Nephron progenitor cell (in vitro differentiated cells): ENCODE measurements around the gene LALBA.

ENCODE experiments used
- DNase-seq: peaks from one replicate; pipeline ENCODE4 v3.0.0; 2021
- H3K27ac Mint-ChIP-seq: 2 replicates; pipeline ENCODE4 v1.8.0; 2021; ENCODE audit warnings: mild to moderate bottlenecking, moderate library complexity, mixed read lengths
- H3K27me3 Mint-ChIP-seq: 2 replicates; pipeline ENCODE4 v1.8.0; 2021; ENCODE audit warnings: mild to moderate bottlenecking, low read depth, mixed read lengths; ENCODE audit not compliant: poor library complexity
- H3K36me3 Mint-ChIP-seq: 2 replicates; pipeline ENCODE4 v1.8.0; 2021; ENCODE audit warnings: low read depth, mixed read lengths
- H3K4me1 Mint-ChIP-seq: 2 replicates; pipeline ENCODE4 v1.8.0; 2021; ENCODE audit warnings: mixed read lengths
- H3K4me3 Mint-ChIP-seq: 2 replicates; pipeline ENCODE4 v1.8.0; 2021; ENCODE audit warnings: mild to moderate bottlenecking, moderate library complexity, mixed read lengths
- H3K9me3 Mint-ChIP-seq: 2 replicates; pipeline ENCODE4 v1.8.0; 2021; ENCODE audit warnings: mild to moderate bottlenecking, moderate library complexity, mixed read lengths
- TF ChIP-seq, protein P1 (sequence below): fragments of 200-600 bp; sonication (generic); IDR thresholded peaks from 2 replicates; pipeline ENCODE4 v1.5.0; 2021; ENCODE audit warnings: antibody characterized with exemption

LALBA gene

DNA sequence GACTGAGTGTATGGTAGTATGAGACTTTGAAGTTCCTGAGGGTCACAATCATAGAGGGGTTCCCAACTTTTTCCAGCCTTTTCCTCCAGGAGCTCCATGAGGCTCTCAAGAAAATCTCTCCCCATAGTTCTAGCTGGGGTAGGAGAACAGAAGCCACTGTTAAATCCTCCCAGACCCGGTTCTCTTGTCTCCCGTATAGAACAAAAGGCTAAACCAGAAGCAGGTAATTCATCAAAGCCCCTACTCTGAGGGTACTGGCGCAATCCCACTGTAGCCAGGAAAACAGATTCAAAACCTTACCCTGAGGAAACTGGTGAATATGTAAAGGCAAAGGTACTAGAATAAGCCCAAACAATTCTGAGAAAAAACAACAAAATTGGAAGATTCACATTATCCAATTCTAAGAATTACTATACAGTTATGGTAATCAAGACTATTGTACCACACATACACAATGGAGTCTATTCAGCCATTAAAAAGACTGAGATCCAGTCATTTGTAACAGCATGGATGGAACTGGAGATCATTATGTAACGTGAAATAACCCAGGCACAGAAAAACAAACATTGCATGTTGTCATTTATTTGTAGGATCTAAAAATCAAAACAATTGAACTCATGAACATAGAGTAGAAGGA lies 23.9 kb downstream of the LALBA start:
- Mint-ChIP-seq H3K4me1 (no peaks in the 10 kb centered on the region), H3K4me3 (no peak overlapping the region), H3K9me3 (peaks cover 27% of the 10 kb centered on the region), H3K36me3 (no peaks in the 10 kb centered on the region), H3K27me3 (no peaks in the 10 kb centered on the region), H3K27ac (no peak overlapping the region)
- no peak for DNase-seq
- TF ChIP-seq, protein P1, sequence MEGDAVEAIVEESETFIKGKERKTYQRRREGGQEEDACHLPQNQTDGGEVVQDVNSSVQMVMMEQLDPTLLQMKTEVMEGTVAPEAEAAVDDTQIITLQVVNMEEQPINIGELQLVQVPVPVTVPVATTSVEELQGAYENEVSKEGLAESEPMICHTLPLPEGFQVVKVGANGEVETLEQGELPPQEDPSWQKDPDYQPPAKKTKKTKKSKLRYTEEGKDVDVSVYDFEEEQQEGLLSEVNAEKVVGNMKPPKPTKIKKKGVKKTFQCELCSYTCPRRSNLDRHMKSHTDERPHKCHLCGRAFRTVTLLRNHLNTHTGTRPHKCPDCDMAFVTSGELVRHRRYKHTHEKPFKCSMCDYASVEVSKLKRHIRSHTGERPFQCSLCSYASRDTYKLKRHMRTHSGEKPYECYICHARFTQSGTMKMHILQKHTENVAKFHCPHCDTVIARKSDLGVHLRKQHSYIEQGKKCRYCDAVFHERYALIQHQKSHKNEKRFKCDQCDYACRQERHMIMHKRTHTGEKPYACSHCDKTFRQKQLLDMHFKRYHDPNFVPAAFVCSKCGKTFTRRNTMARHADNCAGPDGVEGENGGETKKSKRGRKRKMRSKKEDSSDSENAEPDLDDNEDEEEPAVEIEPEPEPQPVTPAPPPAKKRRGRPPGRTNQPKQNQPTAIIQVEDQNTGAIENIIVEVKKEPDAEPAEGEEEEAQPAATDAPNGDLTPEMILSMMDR = no peak

- Mint-ChIP-seq H3K27ac (no peak overlapping the region), H3K9me3 (no peaks in the 10 kb centered on the region), H3K27me3 (peaks cover 7% of the 10 kb centered on the region), H3K4me1 (no peaks in the 10 kb centered on the region), H3K4me3 (no peak overlapping the region), H3K36me3 (no peaks in the 10 kb centered on the region)
- DNase-seq = peak; percentile 21
- TF ChIP-seq, protein P1 = peak; percentile 43
Observed at GRCh38 chr12:48542300-48542928, 27.4 kb downstream of the LALBA start.

DNA sequence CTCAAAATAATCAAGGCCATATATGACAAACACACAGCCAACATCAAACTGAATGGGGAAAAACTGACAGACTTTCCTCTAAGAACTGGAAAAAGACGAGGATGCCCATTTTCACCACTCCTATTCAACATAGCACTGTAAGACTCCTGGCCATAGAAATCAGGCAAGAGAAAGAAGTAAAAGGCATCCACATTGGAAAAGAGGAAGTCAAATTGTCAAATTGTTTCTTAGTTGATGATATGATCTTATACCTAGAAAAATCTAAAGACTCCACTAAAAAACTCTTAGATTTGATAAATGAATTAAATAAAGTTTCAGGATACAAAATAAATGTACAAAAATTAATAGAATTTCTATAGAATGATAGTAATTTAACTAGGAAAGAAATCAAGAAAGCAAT lies 33.2 kb downstream of the LALBA start:
- peaks cover 12% of the 10 kb centered on the region for H3K27me3 Mint-ChIP-seq
- peaks cover 33% of the 10 kb centered on the region for H3K9me3 Mint-ChIP-seq
- DNase-seq = no peak
- TF ChIP-seq, protein P1 = no peak
- H3K27ac Mint-ChIP-seq = no peak overlapping the region
- no peaks in the 10 kb centered on the region for H3K4me1 Mint-ChIP-seq
- H3K36me3 Mint-ChIP-seq = no peaks in the 10 kb centered on the region
- no peak overlapping the region for H3K4me3 Mint-ChIP-seq

GRCh38 chr12:48532601-48533000 lies 37.2 kb downstream of the LALBA start:
- no peaks in the 10 kb centered on the region for H3K36me3 Mint-ChIP-seq
- TF ChIP-seq, protein P1 = no peak

DNA sequence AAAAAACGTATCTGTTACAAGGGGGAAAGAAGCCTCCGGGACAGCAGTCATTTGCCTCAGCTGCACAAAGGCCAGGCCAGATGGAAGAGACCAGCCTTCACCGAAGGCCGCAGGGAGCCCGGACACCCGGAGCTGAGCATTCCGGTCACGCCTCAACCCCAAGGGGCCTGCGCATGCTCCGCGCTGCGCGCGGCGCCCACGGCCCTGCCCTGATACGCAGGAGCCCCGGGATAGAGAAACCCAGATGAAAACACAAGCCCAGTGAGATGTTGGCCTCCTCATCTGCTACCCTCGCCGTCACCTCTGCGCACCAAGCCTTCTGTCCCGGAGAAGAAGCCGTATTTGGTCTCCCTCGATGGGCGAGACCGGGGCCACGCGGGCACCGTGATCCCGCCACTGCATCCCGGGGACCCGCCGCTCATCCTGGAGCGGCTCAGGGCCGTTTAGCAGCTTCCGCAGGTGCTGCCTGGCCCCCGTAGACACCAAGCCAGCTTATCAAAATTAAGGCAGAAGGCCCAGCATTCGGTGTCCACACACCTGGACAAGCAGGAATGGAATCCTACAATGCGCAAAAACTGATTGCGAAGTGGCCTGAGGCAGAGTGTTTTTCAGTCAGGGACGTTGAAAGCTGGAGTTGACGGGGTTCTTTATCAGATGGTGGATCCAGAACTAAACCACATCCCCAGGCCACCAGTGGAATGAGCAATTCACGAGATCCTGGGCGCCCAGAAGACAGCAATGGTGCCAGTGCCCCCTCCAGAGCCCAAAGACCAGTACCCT lies 41.8 kb downstream of the LALBA start:
- no peaks in the 10 kb centered on the region for H3K36me3 Mint-ChIP-seq
- H3K4me1 Mint-ChIP-seq = no peaks in the 10 kb centered on the region
- DNase-seq = no peak
- H3K4me3 Mint-ChIP-seq = no peak overlapping the region
- H3K27me3 Mint-ChIP-seq = peaks cover 12% of the 10 kb centered on the region
- TF ChIP-seq, protein P1 = no peak
- H3K9me3 Mint-ChIP-seq = no peaks in the 10 kb centered on the region
- no peak overlapping the region for H3K27ac Mint-ChIP-seq

More at GRCh38 chr12:48532601-48533000, 37.2 kb downstream of the LALBA start:
- H3K4me3 Mint-ChIP-seq = no peak overlapping the region
- peaks cover 33% of the 10 kb centered on the region for H3K9me3 Mint-ChIP-seq
- H3K4me1 Mint-ChIP-seq = no peaks in the 10 kb centered on the region
- no peak overlapping the region for H3K27ac Mint-ChIP-seq
- no peak for DNase-seq
- peaks cover 12% of the 10 kb centered on the region for H3K27me3 Mint-ChIP-seq
